ENCODE data around the gene FAM180A.
"Not testable (repeated sequence)": the region's sequence is repeated elsewhere in the genome, so short reads cannot be mapped to it uniquely, and the experiment has no call there.

FAM180A gene

DNA sequence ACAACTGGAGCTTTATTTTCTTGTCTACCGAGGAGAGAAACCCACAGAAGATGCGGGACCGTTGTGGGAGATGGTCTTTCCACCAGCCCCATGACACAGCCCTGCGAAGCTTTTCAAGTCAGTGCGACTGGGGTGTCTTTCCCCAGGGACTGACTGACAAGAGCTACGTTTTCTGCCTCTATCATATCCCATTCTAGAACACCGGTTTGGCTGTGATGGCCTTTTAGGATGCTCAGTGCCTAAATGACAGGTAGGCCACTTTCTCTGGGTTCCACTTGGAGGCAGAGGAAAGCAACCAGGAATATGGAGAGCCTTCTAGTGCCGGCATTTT is 37.5 kb downstream of the FAM180A start:
- DNase-seq, result no peak

DNA sequence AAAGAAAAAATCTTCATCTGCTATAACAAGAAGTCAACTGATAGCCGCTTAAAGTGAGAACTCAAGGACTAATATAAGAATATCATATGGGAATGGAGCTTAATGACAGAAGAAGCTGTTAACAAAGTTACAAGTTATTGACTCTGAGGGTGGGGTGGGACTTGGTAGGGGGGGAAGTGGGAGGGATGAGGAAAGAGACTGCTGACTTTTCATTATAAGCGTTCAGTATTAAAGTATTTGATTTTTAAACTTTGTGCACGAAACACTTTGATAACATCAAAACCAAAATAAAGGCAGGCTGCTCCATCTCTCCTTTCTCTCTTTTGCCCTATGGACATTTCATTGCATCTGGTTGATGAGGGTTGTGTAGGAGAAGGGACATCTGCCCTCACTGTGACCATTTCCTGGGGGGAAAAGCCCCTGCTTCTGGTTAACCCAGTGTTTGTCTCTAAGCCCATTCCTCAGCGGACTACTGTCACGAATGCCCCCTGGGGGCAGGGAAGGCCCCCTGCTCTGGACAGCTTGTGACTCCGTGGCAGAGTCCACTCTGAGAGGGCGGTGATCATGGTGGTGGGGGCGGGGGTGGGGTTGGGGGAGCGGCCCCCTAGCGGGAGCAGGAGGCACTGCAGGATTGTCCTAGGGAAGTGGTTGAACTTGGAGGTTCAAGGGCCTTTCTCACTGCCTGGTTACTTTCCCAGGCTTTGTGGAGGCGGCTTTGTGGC is 38.0 kb downstream of the FAM180A start:
- no peak for DNase-seq

DNA sequence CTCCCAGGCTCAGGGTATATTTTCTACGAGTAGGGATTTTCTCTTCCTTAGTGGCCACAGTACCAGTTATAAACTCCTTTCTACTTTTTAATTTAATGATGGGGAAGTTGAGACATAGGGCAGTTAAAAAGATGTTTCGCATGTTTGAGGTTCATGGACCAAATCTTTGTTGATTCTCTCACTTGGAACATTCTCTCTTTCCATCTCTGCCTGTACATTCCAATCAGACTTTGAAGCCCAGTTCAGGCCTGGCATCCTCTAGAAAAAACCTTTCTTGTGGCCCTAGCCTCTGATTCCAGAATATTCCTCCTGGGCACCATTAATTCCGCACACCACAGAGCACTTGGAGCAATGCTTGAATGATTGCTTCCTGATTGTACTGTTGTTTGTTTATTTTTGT is 39.1 kb downstream of the FAM180A start:
- no peak for DNase-seq

DNA sequence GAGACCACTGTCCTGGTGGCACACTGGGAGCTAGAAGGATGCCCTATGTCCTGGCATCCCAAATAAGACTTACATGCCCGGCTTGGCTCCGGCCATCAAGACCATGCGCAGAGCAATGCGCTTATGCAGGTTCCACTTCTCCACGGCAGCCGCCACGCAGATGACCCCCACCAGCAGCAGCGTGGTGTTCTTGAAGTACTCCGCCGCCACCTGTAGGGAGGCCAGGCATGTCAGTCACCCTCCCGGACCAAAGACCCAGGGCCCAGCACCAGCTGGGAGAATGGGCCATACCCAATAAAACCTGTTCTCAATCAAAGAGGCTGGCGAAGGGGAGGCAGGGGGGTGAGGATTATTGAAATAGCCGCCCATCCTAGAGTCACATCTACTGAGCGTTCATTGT is 40.6 kb downstream of the FAM180A start:
- DNase-seq, result no peak

DNA sequence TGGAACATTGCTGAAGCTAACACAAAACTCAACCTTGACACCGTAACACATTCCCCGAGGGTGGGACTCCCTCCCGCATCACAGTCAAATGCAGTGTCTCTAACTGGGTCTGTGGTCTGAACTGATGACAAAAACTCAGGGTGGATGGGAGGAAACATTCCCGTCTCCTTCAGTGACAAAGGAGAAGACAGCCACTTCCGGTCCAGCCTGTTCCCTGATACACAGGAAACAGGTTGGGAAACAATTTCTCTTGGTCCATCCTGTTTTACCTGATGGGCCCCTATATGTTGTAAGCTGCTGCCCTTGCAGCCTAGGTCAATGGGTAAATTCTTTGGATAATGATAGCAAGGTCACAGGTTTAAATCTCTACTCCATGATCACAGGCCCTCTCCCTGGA is 41.0 kb downstream of the FAM180A start:
- no peak for DNase-seq

DNA sequence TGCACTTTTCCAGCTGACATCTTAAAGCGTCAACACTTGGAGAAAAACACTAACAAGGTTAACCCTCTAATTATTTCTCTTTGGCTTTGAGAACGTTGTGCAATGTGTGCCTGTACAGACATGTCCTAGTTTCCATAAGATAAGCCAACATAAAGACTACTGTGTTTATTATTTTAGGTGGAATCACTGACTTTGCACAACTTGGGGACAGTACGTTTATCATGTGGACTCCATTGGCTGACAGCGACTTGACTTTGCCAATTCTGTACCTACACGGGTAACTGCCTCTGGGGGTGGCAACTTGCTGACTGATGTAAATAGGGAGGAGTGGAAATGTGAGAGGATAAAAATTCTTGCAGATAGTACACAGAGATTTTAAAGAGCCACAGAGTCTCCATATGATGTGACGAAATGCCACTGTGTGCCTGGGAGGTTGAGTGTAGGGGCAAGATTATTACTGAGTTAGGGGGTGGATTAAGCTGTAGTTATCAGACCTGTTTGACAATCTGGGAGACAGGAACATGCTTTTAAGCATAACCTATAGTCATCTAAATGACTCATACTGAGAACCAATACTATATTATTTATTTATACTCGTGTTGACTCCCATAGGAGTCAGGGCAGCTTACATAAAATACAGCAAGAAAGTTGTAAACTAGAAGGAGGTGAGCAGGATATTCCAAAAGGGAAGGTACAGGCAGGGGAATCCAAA is 41.6 kb downstream of the FAM180A start:
- DNase-seq, result no peak

DNA sequence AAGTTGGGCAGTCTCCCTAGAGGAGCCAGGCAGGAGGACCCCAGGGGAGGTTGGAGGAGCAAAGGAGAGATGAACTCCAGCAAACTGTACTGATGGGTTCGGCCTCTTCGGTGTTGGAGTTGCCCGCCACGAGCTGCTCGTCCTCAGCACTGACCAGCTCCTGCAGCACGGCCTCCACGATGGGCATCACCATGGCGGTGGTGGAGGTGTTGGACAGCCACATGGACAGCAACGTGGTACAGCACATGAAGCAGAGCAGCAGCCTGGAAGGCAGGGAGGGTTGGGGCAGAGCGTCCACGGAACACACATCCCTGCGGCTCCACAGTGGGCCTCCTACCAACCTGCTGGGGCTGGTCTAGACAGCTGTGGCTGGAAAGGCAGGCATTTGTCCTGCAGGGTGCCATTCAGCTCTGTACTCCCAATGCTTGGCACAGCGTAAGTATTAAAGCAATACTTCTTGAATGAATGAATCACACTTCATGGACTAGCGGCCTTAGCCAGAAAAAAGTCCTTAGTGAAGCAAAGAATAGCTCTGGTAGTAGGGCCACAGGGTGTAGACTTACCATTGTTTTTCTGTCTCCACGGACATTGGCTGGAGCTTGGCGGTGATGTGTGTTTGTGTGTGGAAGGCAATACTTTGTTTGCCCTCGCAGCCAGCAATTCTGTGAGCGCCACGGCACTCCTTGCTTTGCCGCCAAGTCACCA is 42.4 kb downstream of the FAM180A start:
- no peak for DNase-seq

DNA sequence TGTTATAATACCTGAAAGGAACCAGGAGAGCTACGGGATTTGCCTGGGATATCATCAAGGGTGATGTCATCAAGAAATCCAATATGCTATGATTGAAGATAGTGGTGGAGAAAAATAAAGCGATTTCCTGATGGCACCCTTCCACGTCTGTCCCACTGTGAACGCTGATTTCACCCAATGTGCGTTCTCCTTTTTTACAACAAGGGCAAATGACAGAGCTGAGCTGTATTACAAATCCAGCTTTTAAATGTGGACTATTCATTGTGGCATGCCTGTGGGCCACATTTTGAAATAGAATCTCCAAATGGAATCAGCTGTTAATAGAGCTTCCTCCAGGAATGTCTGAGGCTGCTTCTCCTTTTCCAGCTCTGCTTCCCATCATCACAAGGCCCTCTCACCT is 43.9 kb downstream of the FAM180A start:
- no peak for DNase-seq

DNA sequence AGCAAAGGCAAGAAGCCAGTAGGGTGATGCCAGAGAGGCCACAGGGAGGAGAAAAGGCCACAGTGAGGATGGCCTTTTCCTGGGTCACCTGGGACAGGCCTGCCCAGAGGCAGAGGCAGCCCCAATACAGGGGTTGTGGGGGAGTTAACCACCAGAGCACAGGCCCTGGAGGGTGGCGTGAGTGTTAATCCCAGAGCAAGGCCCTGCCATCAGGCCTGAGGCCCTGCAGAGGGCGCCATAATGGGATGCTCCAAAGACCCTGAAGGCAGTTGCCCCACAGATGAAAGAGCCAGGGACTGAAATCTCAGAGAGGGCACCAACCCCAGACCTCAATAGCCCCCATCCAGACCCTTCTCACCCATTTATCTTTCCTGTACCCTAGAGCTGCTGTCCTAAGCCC is 44.5 kb downstream of the FAM180A start:
- no peak for DNase-seq

DNA sequence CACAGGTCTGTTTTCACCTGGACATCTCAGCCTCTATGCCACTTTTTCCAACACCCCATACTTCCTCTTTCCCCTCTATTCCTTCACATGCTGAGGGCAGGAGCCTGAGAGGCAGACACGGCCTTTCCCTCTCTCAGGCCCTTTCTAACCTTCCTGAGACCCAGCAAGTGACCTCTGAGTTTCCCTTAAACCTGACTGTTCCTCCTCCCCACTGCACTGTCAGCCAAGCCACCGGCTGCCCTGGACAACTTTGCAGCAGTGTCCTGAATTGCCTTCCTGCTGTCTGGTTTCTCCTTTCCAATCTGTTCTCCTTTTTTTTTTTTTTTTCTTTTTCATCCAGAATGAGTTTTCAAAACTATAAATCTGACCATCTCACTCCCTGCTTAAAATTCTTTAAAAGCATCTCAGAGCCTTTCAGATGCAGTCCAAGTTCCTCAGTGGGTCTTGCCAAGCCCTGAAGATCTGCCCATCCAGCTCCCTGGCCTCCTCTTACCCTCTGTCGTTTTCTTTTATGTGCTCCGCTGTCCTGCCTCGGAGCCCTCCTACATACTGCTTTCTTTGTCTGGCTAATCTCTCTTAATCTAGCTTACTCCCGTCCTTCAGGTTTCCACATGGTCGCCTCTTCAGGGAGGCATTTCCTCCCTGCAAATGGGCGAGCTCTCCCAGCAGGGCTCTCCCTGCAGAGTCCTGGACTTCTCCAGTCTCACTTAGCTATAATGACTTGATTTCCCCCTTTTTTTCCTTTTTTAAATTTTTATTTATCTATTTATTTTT is 51.1 kb downstream of the FAM180A start:
- no peak for DNase-seq

DNA sequence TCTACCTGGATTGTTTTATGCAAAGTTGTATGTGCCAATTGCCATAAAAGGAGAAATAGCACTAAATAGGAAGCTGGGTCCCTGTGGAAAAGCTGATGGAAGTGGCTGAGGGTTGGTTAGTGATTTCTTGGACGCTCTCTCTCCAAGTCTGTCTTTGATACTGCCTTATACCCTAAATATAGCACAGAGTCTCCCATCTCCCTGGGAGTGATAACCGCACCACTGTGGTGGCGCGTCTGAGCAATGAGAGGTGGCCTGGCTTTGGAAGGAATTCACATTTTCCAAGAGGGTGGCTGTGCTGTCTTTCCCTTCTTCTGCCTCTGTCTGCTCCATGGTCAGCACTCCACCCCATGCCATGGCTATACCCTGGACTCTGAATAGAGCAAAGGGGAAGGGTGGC is 55.1 kb downstream of the FAM180A start:
- DNase-seq, result no peak

DNA sequence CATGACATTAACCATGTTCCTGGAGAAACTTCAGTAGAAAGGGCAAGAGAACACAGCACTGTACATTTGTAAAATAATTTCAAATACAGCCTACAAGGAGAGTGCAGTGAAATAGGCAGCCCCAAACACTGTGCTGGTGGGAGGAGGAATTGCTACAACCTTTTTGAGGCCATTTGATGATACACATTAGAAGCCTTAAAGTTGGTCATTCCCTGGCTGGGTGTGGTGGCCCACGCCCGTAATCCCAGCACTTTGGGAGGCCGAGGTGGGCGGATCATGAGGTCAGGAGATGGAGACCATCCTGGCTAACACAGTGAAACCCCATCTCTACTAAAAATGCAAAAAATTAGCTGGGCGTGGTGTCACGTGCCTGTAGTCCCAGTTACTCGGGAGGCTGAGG is 56.0 kb downstream of the FAM180A start:
- DNase-seq, result not testable (repeated sequence)

DNA sequence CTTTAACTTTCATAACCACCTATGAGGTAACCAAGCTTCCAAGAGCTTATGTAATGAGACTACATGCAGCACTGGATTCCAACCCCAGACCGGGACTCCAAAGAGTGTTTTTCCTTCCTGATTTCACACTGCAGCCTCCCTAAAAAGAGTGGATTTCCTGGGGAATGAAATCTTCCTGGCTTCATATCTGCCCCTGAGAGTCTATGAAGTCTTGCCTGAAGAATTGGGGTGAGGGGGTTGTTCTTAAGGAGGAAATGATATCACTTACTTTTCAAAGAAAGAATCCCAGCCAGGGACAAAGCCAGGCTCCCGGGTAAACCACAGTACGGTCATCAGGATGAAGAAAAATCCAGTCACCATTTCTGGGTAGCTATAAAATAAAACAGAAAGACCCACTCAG is 56.6 kb downstream of the FAM180A start:
- no peak for DNase-seq

DNA sequence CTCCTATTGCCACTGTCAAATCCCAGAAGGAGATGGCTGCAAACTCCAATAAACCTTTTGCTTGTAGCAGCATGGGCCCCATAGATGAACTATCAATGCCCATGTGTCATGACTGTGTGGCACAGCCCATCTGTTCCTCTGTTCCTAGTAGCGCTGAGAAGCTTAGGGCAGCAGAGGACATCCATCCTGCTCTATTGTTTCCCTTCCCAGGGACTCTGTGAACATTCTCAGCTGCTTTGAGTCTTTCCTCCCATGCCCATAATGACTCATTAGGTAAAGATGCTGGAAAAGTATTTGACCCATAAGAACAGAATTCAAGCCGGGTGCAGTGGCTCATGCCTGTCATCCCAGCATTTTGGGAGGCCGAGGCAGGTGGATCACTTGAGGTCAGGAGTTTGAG is 58.0 kb downstream of the FAM180A start:
- DNase-seq, result no peak

DNA sequence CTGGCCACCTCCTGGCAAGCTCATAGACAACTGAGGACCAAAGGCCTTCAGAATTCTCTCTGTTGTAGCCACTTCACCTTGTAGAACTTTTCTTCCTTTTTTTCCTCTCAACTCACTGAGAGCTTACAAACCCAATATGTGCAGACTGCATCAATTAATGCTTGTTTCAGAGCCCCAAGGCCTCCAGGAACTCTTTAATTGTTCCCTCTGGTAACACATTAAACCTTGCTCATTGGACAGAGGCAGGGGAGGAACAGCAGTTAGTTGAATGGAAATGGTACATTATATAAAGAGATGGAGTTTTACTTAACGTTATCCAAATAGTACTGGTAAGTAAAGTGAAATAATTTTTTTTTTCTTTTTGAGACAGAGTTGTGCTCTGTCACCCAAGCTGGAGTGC is 61.1 kb downstream of the FAM180A start:
- DNase-seq, result no peak

DNA sequence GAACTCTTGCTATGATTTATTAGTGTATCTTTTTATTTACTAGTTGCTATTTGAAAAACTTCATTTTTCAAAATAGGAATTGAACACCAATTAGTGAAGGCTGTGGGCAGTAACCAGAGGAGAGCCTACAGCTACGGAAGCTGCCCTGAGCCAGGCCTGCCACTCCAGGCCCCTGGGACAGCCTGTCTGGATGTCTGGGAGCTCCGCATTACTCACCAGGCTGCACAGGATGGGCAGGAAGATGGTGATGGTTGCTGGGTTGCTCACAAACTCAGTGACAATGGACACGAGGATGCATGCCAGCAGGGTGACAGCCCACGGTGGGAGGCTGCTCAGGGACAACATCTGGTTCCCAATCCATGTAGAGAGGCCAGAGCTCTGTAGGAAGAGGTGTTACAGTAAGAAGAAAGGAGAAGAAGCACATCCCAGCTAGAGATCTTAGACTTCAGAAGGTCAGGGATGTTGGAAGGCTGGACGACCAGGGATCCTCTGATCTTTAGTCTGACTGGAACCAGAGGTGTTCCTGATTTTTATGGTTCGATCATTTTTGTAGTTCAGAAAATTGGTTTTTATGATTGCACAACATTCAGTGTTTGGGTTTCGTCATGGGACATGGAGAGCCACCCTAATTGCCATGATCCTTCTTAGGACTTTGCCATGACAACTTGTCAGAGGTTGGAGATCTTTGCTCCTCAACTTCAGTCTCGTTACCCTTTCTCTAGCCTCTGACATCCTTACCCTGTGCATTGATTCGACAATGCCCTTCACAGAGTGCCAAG is 63.1 kb downstream of the FAM180A start:
- no peak for DNase-seq

DNA sequence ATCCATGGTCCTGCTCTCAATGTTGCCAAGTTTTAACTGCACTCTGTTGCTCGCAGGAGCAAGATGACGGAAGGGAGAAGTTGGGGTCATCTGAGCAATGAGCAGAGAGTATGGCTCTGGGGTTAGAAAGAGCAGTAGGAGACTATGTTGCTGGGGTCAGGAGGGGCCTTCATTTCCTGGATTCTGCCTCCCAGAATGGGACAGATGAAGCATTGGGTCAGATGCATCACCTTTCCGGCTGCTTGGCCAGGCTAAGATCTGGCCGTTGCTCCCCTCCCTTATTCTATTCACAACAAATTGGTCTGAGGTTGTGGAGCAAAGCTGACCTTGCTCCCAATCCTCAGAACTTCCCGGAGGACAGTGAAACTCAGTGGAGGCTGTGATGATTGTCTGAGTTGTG is 63.9 kb downstream of the FAM180A start:
- no peak for DNase-seq

DNA sequence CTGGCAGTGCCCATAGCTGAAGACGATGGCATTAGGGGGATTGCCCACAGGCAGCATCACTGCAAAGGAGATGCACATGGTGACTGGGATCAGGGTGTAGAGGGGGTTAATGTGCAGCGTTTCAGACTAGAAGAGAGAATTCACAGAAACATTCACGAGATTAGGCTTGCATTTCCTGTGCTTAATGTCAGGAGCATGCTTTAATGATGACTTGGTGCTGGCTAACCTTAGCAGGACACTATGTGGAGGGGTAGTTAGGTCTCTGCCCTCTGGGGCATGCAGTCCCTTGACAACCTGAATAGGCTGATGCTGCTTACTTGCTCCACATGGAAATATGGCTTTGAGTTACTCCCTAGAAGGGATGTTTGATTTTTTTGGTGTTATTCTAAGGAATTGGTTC is 64.5 kb downstream of the FAM180A start:
- no peak for DNase-seq

DNA sequence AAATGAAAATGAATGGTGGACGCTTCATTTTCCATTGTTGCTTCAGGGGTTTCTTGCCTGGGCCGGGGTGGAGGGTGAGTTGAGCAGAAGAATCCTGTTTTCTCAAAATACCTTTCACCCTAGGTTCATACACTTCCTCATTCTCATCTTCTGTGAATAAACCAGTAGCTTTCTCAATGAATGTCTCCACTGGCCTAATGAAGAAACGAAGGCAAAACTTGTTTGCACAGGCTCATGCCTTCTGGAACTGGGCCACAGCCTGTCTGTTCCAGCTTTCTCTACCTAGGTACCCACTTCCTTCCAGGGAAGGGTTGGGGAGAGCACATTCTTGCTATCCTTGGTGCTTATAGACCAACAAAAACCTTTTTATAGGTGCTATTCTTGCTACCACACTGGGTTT is 65.0 kb downstream of the FAM180A start:
- DNase-seq, result no peak

DNA sequence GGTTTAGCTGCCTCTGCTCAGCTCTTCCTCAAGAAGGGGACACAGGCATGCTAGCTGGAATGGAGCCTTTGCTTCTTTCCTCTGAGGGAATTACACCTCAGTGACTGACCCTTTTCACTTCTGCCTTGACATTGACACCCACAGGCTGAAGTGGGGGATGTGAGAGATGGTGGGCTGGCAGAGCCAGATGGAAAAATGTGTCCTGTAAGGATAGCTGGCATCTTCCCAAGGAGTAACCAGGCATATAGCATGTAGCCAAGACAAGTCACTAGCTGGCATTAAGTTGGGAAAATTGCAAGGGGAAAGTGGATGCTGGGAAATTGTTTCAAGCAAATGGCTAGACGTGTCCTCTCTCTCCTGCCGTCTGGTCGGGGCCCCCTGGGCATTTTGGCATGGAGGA is 66.4 kb downstream of the FAM180A start:
- DNase-seq, result no peak

DNA sequence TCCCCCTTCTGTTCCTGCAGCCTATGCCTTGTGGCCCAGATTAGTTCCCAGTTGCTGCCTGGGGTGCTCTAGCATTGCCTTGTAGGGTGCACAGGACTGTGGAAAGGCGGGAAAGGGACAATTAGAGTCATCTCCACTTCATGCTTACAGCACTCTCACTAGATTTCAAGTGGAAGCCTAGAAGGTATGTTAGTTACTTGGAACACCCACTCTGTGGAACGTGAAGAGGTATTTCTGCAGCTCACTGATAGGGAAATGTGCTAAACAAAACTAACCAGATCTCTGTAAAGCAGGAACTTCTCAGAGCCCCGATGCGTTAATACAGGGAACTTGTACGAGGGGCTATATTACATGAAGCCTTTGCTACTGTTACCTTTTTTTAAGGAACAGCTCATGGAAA is 66.9 kb downstream of the FAM180A start:
- DNase-seq, result no peak
